ENCODE data around the gene MAP3K1. TPM values are rescaled to one million over a fixed set of nuclear protein-coding genes. Genes with fewer than 3 reads are reported as not detected.
"Not testable (repeated sequence)": the region's sequence is repeated elsewhere in the genome, so short reads cannot be mapped to it uniquely, and the experiment has no call there.

Gene MAP3K1
- total RNA-seq, result 26.3 and 27.9 TPM in 2 replicates
- long read RNA-seq, partial matches to known transcripts, result 5 of 9 reads
- long read RNA-seq, other reads (novel, unspliced or antisense), result 4 of 9 reads

DNA sequence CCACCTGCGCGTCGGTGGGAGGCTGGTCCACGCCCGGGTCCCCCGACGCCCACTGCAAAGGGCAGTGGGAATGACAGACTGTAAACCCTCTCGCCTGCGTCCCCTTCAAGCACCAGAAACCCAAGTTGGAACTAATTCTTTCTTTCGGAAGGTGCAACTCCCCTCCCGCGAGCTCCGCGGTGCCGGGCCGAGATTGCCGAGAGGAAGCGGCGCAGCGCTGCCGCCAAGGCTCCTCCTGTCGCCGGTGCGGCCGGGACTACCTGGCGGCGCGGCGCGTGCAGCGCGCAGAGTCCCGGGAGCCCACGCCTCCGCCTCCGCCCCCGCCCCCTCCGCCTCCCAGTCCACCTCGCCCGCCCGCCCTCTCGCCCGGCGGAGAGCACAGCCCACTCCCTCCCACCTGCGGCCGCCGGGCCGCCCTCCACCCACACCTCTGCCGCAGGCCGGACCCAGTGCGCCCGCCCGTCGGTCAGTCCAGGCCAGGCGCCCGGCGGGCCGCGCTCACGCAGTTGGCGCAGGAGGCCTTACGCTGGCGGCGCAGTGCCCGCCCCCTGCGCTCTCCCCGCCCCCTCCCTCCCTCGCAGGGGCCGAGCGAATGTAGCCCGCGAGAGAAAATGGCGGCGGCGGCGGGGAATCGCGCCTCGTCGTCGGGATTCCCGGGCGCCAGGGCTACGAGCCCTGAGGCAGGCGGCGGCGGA, at the start of gene MAP3K1:
Gene MAP3K1 (plus strand): TSS at position 587 of the 695 bp plus-strand sequence. CDS start 25 bp downstream, at position 612.
- H3K27me3 Mint-ChIP-seq (ENCODE audit: low read depth), result peaks cover 29% of the 10 kb centered on the region
- DNase-seq (ENCODE audit: low read depth, low spot score), result peak; percentile 75
- no peak within 1 kb of the TSS for H3K27ac Mint-ChIP-seq (ENCODE audit: unreplicated experiment)
- no peaks in the 10 kb centered on the region for H3K9me3 Mint-ChIP-seq
- H3K4me3 Mint-ChIP-seq, result peak within 1 kb of the TSS; percentile 93
- H3K4me1 Mint-ChIP-seq, result peaks cover 33% of the 10 kb centered on the region
- TF ChIP-seq, protein P1, sequence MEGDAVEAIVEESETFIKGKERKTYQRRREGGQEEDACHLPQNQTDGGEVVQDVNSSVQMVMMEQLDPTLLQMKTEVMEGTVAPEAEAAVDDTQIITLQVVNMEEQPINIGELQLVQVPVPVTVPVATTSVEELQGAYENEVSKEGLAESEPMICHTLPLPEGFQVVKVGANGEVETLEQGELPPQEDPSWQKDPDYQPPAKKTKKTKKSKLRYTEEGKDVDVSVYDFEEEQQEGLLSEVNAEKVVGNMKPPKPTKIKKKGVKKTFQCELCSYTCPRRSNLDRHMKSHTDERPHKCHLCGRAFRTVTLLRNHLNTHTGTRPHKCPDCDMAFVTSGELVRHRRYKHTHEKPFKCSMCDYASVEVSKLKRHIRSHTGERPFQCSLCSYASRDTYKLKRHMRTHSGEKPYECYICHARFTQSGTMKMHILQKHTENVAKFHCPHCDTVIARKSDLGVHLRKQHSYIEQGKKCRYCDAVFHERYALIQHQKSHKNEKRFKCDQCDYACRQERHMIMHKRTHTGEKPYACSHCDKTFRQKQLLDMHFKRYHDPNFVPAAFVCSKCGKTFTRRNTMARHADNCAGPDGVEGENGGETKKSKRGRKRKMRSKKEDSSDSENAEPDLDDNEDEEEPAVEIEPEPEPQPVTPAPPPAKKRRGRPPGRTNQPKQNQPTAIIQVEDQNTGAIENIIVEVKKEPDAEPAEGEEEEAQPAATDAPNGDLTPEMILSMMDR (conservative IDR thresholded peaks at IDR 0.05), result no peak
- no peaks in the 10 kb centered on the region for H3K36me3 Mint-ChIP-seq (ENCODE audit: low read depth)

DNA sequence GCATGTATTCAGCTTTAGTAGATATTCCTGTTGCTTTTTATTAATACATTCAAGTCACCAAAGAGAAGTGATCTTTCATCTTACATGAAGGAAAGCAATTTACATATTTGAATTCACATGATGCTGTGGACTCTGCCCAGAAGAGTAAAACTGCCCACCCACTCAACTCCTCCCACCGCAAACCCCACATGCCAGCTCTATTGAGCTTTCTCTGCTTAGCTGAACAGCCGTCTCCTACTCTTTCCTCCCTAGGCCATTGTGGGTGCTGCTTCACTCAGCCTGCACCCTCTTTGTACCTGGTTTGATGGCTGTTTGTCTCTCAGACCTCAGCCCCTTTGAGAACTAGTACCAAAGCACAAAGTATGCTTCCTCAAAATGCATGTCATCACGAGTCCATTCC, 48.4 kb upstream of the MAP3K1 start:
- TF ChIP-seq, protein P1 (conservative IDR thresholded peaks at IDR 0.05), result no peak
- Mint-ChIP-seq H3K27me3 (ENCODE audit: low read depth) (no peaks in the 10 kb centered on the region), H3K27ac (ENCODE audit: unreplicated experiment) (no peak overlapping the region), H3K4me1 (peaks cover 15% of the 10 kb centered on the region), H3K9me3 (no peaks in the 10 kb centered on the region), H3K4me3 (no peak overlapping the region), H3K36me3 (ENCODE audit: low read depth) (no peaks in the 10 kb centered on the region)
- no peak for DNase-seq (ENCODE audit: low read depth, low spot score)

DNA sequence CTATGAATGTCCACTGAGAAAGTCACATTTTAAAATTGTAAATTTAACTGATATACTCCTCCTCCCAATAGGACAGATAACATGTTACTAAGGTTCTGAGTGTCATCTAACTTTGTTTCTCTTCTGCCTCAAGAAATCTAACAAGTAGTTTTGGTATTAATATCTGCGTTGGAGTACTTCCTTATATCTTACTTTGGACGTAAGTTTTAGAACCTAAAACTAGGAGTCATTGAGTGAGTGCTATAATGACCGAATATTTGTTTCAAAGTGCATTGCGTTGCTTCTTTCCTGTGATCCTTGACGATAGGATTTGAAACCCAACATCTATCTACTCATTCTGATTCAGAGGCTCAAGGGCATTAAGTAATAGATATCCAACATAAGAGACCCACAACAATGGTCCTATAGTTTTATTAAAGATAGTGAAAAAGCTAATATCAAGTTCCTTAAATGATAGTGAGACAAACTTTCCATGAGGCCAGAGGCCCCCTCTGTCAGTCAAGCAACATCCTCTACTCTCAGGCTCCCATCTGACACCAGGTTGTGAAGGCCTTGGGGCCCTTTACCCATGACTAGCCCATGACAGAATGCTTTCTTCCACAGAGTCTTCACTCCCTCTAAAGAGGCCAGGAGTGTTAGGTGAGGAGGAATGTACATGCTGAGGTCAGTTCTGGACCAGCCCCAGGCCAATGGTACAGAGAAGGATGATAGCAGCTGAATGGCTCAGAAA, 45.3 kb upstream of the MAP3K1 start:
- no peak overlapping the region for H3K4me3 Mint-ChIP-seq
- H3K36me3 Mint-ChIP-seq (ENCODE audit: low read depth), result no peaks in the 10 kb centered on the region
- no peaks in the 10 kb centered on the region for H3K4me1 Mint-ChIP-seq
- H3K27me3 Mint-ChIP-seq (ENCODE audit: low read depth), result no peaks in the 10 kb centered on the region
- no peak overlapping the region for H3K27ac Mint-ChIP-seq (ENCODE audit: unreplicated experiment)
- no peaks in the 10 kb centered on the region for H3K9me3 Mint-ChIP-seq
- TF ChIP-seq, protein P1 (conservative IDR thresholded peaks at IDR 0.05), result no peak
- DNase-seq (ENCODE audit: low read depth, low spot score), result no peak

DNA sequence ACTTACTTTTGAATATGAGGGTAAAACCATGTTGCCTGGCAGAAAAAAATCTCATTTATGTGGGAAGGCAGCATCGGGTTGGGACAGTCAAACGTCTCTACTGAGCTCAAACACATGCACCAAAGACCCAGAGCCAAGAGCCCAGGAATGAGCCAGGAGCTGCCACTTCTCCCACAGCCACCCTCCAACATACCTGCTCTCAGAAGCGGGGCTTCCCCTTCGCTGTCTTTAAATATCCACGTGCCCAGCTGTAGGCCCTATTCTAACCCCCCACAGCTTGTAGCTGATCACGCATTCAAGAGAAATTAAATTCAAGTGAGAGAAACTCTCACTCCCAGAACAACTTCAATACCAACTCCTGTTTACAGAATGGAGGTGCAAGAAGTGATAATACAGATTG, 42.6 kb upstream of the MAP3K1 start:
- Mint-ChIP-seq H3K4me1 (no peaks in the 10 kb centered on the region), H3K9me3 (peaks cover 3% of the 10 kb centered on the region), H3K36me3 (ENCODE audit: low read depth) (no peaks in the 10 kb centered on the region), H3K27ac (ENCODE audit: unreplicated experiment) (no peak overlapping the region), H3K27me3 (ENCODE audit: low read depth) (no peaks in the 10 kb centered on the region), H3K4me3 (no peak overlapping the region)
- TF ChIP-seq, protein P1 (conservative IDR thresholded peaks at IDR 0.05), result no peak
- DNase-seq (ENCODE audit: low read depth, low spot score), result no peak

DNA sequence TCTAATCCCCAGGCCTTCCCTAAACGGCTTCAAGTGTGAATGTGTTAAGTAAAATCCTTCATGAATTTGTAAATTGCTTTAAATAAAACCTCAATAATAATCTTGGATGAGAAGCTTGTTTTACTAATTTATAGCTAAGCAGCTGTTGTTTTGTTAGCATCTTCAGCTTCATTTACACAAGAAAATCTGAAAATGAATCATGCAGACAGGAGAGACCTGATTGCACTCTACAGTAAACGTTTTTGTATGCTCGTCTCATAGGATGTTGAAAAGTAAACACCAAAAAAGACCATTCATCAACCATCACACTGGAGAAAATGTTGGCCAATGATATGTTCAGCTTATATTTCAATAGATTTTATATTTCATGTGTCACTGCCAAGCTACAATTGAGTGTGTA, 40.4 kb upstream of the MAP3K1 start:
- H3K9me3 Mint-ChIP-seq, result peaks cover 3% of the 10 kb centered on the region
- H3K4me1 Mint-ChIP-seq, result no peaks in the 10 kb centered on the region
- H3K27me3 Mint-ChIP-seq (ENCODE audit: low read depth), result no peaks in the 10 kb centered on the region
- H3K27ac Mint-ChIP-seq (ENCODE audit: unreplicated experiment), result no peak overlapping the region
- no peak overlapping the region for H3K4me3 Mint-ChIP-seq
- H3K36me3 Mint-ChIP-seq (ENCODE audit: low read depth), result no peaks in the 10 kb centered on the region
- no peak for DNase-seq (ENCODE audit: low read depth, low spot score)
- TF ChIP-seq, protein P1 (conservative IDR thresholded peaks at IDR 0.05), result no peak

DNA sequence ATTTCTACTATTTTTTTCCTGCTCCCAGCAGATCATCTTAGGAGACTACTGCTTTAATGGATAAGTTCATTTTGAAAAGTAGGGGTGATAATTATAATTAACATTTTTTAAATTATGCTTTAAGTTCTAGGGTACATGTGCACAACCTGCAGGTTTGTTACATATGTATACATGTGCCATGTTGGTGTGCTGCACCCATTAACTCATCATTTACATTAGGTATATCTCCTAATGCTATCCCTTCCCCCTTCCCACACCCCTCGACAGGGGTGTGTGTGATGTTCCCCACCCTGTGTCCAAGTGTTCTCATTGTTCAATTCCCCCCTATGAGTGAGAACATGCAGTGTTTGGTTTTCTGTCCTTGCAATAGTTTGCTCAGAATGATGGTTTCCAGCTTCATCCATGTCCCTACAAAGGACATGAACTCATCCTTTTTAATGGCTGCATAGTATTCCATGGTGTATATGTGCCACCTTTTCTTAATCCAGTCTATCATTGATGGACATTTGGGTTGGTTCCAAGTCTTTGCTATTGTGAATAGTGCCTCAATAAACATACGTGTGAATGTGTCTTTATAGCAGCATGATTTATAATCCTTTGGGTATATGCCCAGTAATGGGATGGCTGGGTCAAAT, 39.0 kb upstream of the MAP3K1 start:
- H3K4me3 Mint-ChIP-seq; H3K4me1 Mint-ChIP-seq; H3K27ac Mint-ChIP-seq (ENCODE audit: unreplicated experiment); H3K36me3 Mint-ChIP-seq (ENCODE audit: low read depth); DNase-seq (ENCODE audit: low read depth, low spot score); H3K9me3 Mint-ChIP-seq; H3K27me3 Mint-ChIP-seq (ENCODE audit: low read depth): not testable (repeated sequence)

All from neural crest cell (in vitro differentiated cells).